Measurements from ENCODE around the gene ECM2.

GRCh38 chr9:92513349-92513748 is 22.4 kb downstream of the ECM2 start:
- TF ChIP-seq, protein P1, sequence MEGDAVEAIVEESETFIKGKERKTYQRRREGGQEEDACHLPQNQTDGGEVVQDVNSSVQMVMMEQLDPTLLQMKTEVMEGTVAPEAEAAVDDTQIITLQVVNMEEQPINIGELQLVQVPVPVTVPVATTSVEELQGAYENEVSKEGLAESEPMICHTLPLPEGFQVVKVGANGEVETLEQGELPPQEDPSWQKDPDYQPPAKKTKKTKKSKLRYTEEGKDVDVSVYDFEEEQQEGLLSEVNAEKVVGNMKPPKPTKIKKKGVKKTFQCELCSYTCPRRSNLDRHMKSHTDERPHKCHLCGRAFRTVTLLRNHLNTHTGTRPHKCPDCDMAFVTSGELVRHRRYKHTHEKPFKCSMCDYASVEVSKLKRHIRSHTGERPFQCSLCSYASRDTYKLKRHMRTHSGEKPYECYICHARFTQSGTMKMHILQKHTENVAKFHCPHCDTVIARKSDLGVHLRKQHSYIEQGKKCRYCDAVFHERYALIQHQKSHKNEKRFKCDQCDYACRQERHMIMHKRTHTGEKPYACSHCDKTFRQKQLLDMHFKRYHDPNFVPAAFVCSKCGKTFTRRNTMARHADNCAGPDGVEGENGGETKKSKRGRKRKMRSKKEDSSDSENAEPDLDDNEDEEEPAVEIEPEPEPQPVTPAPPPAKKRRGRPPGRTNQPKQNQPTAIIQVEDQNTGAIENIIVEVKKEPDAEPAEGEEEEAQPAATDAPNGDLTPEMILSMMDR (IDR thresholded peaks at IDR 0.05; ENCODE audit: borderline replicate concordance, extremely low read depth, low read length, poor library complexity, severe bottlenecking): no peak
- TF ChIP-seq EZH2 (IDR thresholded peaks at IDR 0.05; ENCODE audit: borderline replicate concordance, low read depth, low read length, severe bottlenecking): no peak
